ENCODE data around the gene MAP4.
"Not testable (repeated sequence)": the region's sequence is repeated elsewhere in the genome, so short reads cannot be mapped to it uniquely, and the experiment has no call there.

The MAP4 gene

GRCh38 chr3:48016301-48016973 lies at the start of gene MAP4:
Gene MAP4 (minus strand): TSS chr3:48016416. CDS start chr3:47998860, 17,556 bp downstream.
- FAIRE-seq, result no peak

GRCh38 chr3:48065035-48065434 lies 48.8 kb upstream of the MAP4 start:
- FAIRE-seq, result no peak

GRCh38 chr3:48064292-48064829 lies 48.1 kb upstream of the MAP4 start:
- no peak for FAIRE-seq

GRCh38 chr3:48061586-48061985 lies 45.4 kb upstream of the MAP4 start:
- FAIRE-seq, result not testable (repeated sequence)

- no peak for FAIRE-seq
Observed at GRCh38 chr3:48058091-48058490, 41.9 kb upstream of the MAP4 start.

- no peak for FAIRE-seq
Observed at GRCh38 chr3:48057521-48057920, 41.3 kb upstream of the MAP4 start.

GRCh38 chr3:48047841-48048464 lies 31.7 kb upstream of the MAP4 start:
- no peak for FAIRE-seq

- FAIRE-seq, result no peak
Observed at GRCh38 chr3:48042071-48042760, 26.0 kb upstream of the MAP4 start.

GRCh38 chr3:48039487-48040190 lies 23.4 kb upstream of the MAP4 start:
- FAIRE-seq, result no peak

- no peak for FAIRE-seq
Observed at GRCh38 chr3:48038971-48039481, 22.8 kb upstream of the MAP4 start.

- no peak for FAIRE-seq
Observed at GRCh38 chr3:48034000-48034516, 17.8 kb upstream of the MAP4 start.

- FAIRE-seq, result no peak
Observed at GRCh38 chr3:48030188-48030587, 14.0 kb upstream of the MAP4 start.

- no peak for FAIRE-seq
Observed at GRCh38 chr3:48026951-48027908, 11.0 kb upstream of the MAP4 start.

- no peak for FAIRE-seq
Observed at GRCh38 chr3:48026098-48026497, 9.9 kb upstream of the MAP4 start.

- FAIRE-seq, result no peak
Observed at GRCh38 chr3:48024401-48024800, 8.2 kb upstream of the MAP4 start.

- no peak for FAIRE-seq
Observed at GRCh38 chr3:48023377-48023776, 7.2 kb upstream of the MAP4 start.

- FAIRE-seq, result no peak
Observed at GRCh38 chr3:48022178-48022577, 6.0 kb upstream of the MAP4 start.

GRCh38 chr3:48018841-48019240 lies 2.6 kb upstream of the MAP4 start:
- no peak for FAIRE-seq

GRCh38 chr3:48015431-48016180 lies 610 bp downstream of the MAP4 start:
- no peak for FAIRE-seq

- no peak for FAIRE-seq
Observed at GRCh38 chr3:48014358-48014757, 1.9 kb downstream of the MAP4 start.

Measured in colon (tissue), 2 donors.